GM12878 (cell line): ENCODE measurements around the gene LAMA2. TPM values are rescaled to one million over a fixed set of nuclear protein-coding genes. Genes with fewer than 3 reads are reported as not detected.

Experiments
- BHLHE40 ChIP-seq, 2 experiments: fragments of 450-650 bp in 1 of 2; IDR thresholded peaks; 2 replicates each; pipeline ENCODE4 v1.6.1; 2011 to 2017; ENCODE audit warnings: low read depth in 2 of 2, borderline replicate concordance in 1 of 2, improper control_type of control experiment in 1 of 2, low read length in 1 of 2, mild to moderate bottlenecking in 1 of 2
- E2F8 ChIP-seq: fragments of 450-650 bp; IDR thresholded peaks from 2 replicates; pipeline ENCODE4 v1.6.1; 2018; ENCODE audit warnings: mild to moderate bottlenecking, low read depth, moderate library complexity; ENCODE audit not compliant: partially characterized antibody
- SIN3A ChIP-seq: IDR thresholded peaks from 2 replicates; pipeline ENCODE4 v1.6.1; 2012; ENCODE audit warnings: low read depth, low read length, improper control_type of control experiment
- ZNF592 ChIP-seq: fragments of 450-650 bp; IDR thresholded peaks from 2 replicates; pipeline ENCODE4 v1.6.1; 2017; ENCODE audit warnings: mild to moderate bottlenecking, moderate library complexity
- polyA plus RNA-seq, 11 experiments: library from polyadenylated mRNA; depleted of rRNA in 4 of 11; unstranded in 6 of 11; stranded (reverse) in 5 of 11; fragments of >200 nt; fragmentation: Nextera tagmentation in 4 of 11; fragmentation: Illumina TruSeq in 1 of 11; extraction: Ambion mirVana in 4 of 11; extraction: Trizol in 1 of 11; gene quantifications; 1 replicate in 1 of 11; 2 replicates in 10 of 11; pipeline versions ENCODE4 v1.2.1 to v1.2.3, GENCODE V29; 2011 to 2016; ENCODE audit warnings: inconsistent platforms in 2 of 11, missing spikeins in 2 of 11, low read depth in 1 of 11
- total RNA-seq, 4 experiments: library from RNA; depleted of rRNA in 3 of 4; stranded (reverse); fragments of >200 nt in 3 of 4; fragmentation: Illumina TruSeq in 1 of 4; extraction: Trizol in 1 of 4; gene quantifications; 2 replicates each; pipeline versions ENCODE4 v1.2.1 to v1.2.3, GENCODE V29; 2013 to 2021

LAMA2 gene
- total and polyA plus RNA-seq, 10 of the 15 experiments (the other 5 are each of a cell fraction or from before 2014, with no cell fraction given): 0.04 to 2.0 (median 0.37) TPM; not detected in 1

- TF ChIP-seq ZNF592 (no peak), SIN3A (no peak), E2F8 (no peak), BHLHE40 (IDR thresholded peaks at IDR 0.05; ENCODE audit: borderline replicate concordance in 1 of 2, low read depth in 2 of 2, low read length in 1 of 2) (no peak)
These were observed 352.4 kb downstream of the LAMA2 start (continued) for GRCh38 chr6:129235167-129236000.
